ENCODE data around the gene DLG1. TPM values are rescaled to one million over a fixed set of nuclear protein-coding genes. Genes with fewer than 3 reads are reported as not detected.

Gene DLG1
- 107 TPM in 2 replicates for total RNA-seq (2021)
- percentile 96 among the genes with signal in this experiment for Bru-seq, nascent RNA
- percentile 92 among the genes with signal in this experiment for BruChase-seq, experiment 1, labeled RNA remaining after a 2-hour chase
- BruChase-seq, experiment 2, labeled RNA remaining after a 6-hour chase: percentile 84 among the genes with signal in this experiment
- long read RNA-seq, partial matches to known transcripts: 12 of 89 reads
- long read RNA-seq, other reads (novel, unspliced or antisense): 75 of 89 reads

GRCh38 chr3:197298341-197298944 lies at the start of gene DLG1:
Gene DLG1 (minus strand): TSS chr3:197298612. CDS start chr3:197297204, 1,408 bp downstream.
- CTCF ChIA-PET: interaction anchor here (0.6 kb wide), 3 partner anchors 77 to 1356 kb away, joined by 3 to 6 read pairs (median 4); no protein-coding TSS in a partner anchor
- Histone ChIP-seq H3K27me3 (replicated peaks; ENCODE audit: insufficient read depth, low read depth, low read length, poor library complexity) (no peaks in the 10 kb centered on the region), H3K9me3 (ENCODE audit: low read depth, low read length, poor library complexity, severe bottlenecking) (no peaks in the 10 kb centered on the region), H3K4me1 (ENCODE audit: insufficient read depth, low read length, poor library complexity, severe bottlenecking) (peaks cover 35% of the 10 kb centered on the region), H3K4me3 (ENCODE audit: low read depth, low read length, poor library complexity, severe bottlenecking) (peak within 1 kb of the TSS; percentile 96), H3K27ac (ENCODE audit: low read depth, low read length, poor library complexity, severe bottlenecking) (peak within 1 kb of the TSS; percentile 94), H3K36me3 (ENCODE audit: insufficient read depth, low read length, poor library complexity, severe bottlenecking) (peaks cover 28% of the 10 kb centered on the region)
- no peak for TF ChIP-seq EZH2 (IDR thresholded peaks at IDR 0.05; ENCODE audit: borderline replicate concordance, low read depth, low read length, poor library complexity, severe bottlenecking)
- no peak for TF ChIP-seq CTCF (conservative IDR thresholded peaks at IDR 0.05; ENCODE audit: low read depth, low read length)
- intact Hi-C loops (cut with micrococcal nuclease; ENCODE audit: unreplicated experiment): no loop called here
- POLR2A ChIA-PET (ENCODE audit: low non-redundant PET): interaction anchor here (0.6 kb wide), 2 partner anchors 143 to 149 kb away, joined by 3 to 5 read pairs; no protein-coding TSS in a partner anchor
- peak; percentile 97 for DNase-seq (ENCODE audit: low spot score)
- no TSS peak for BruUV-seq (replicated peaks)

GRCh38 chr3:197348014-197348413 lies 49.6 kb upstream of the DLG1 start:
- Histone ChIP-seq H3K27ac (ENCODE audit: low read depth, low read length, poor library complexity, severe bottlenecking) (no peak overlapping the region), H3K36me3 (ENCODE audit: insufficient read depth, low read length, poor library complexity, severe bottlenecking) (no peaks in the 10 kb centered on the region), H3K27me3 (replicated peaks; ENCODE audit: insufficient read depth, low read depth, low read length, poor library complexity) (no peaks in the 10 kb centered on the region), H3K4me3 (ENCODE audit: low read depth, low read length, poor library complexity, severe bottlenecking) (no peak overlapping the region), H3K9me3 (ENCODE audit: low read depth, low read length, poor library complexity, severe bottlenecking) (no peaks in the 10 kb centered on the region), H3K4me1 (ENCODE audit: insufficient read depth, low read length, poor library complexity, severe bottlenecking) (no peaks in the 10 kb centered on the region)
- POLR2A ChIA-PET (ENCODE audit: low non-redundant PET): no interaction called here
- no peak for DNase-seq (ENCODE audit: low spot score)
- TF ChIP-seq EZH2 (IDR thresholded peaks at IDR 0.05; ENCODE audit: borderline replicate concordance, low read depth, low read length, poor library complexity, severe bottlenecking): no peak
- no peak for TF ChIP-seq CTCF (conservative IDR thresholded peaks at IDR 0.05; ENCODE audit: low read depth, low read length)
- intact Hi-C loops (cut with micrococcal nuclease; ENCODE audit: unreplicated experiment): no loop called here
- BruUV-seq (replicated peaks): no TSS peak
- CTCF ChIA-PET: no interaction called here

GRCh38 chr3:197345390-197345789 lies 47.0 kb upstream of the DLG1 start:
- TF ChIP-seq EZH2 (IDR thresholded peaks at IDR 0.05; ENCODE audit: borderline replicate concordance, low read depth, low read length, poor library complexity, severe bottlenecking) (no peak), CTCF (conservative IDR thresholded peaks at IDR 0.05; ENCODE audit: low read depth, low read length) (no peak)
- no peak for DNase-seq (ENCODE audit: low spot score)
- no peak overlapping the region for H3K27ac ChIP-seq (ENCODE audit: low read depth, low read length, poor library complexity, severe bottlenecking)
- H3K4me1 ChIP-seq (ENCODE audit: insufficient read depth, low read length, poor library complexity, severe bottlenecking): peaks cover under 1% of the 10 kb centered on the region
- intact Hi-C loops (cut with micrococcal nuclease; ENCODE audit: unreplicated experiment): no loop called here
- H3K9me3 ChIP-seq (ENCODE audit: low read depth, low read length, poor library complexity, severe bottlenecking): no peaks in the 10 kb centered on the region
- no peak overlapping the region for H3K4me3 ChIP-seq (ENCODE audit: low read depth, low read length, poor library complexity, severe bottlenecking)
- no peaks in the 10 kb centered on the region for H3K36me3 ChIP-seq (ENCODE audit: insufficient read depth, low read length, poor library complexity, severe bottlenecking)
- POLR2A ChIA-PET (ENCODE audit: low non-redundant PET): no interaction called here
- no TSS peak for BruUV-seq (replicated peaks)
- CTCF ChIA-PET: no interaction called here
- H3K27me3 ChIP-seq (replicated peaks; ENCODE audit: insufficient read depth, low read depth, low read length, poor library complexity): no peaks in the 10 kb centered on the region
